ENCODE results near the gene CCDC8.
"Not testable (repeated sequence)": the region's sequence is repeated elsewhere in the genome, so short reads cannot be mapped to it uniquely, and the experiment has no call there.

CCDC8 gene, protein sequence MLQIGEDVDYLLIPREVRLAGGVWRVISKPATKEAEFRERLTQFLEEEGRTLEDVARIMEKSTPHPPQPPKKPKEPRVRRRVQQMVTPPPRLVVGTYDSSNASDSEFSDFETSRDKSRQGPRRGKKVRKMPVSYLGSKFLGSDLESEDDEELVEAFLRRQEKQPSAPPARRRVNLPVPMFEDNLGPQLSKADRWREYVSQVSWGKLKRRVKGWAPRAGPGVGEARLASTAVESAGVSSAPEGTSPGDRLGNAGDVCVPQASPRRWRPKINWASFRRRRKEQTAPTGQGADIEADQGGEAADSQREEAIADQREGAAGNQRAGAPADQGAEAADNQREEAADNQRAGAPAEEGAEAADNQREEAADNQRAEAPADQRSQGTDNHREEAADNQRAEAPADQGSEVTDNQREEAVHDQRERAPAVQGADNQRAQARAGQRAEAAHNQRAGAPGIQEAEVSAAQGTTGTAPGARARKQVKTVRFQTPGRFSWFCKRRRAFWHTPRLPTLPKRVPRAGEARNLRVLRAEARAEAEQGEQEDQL

DNA sequence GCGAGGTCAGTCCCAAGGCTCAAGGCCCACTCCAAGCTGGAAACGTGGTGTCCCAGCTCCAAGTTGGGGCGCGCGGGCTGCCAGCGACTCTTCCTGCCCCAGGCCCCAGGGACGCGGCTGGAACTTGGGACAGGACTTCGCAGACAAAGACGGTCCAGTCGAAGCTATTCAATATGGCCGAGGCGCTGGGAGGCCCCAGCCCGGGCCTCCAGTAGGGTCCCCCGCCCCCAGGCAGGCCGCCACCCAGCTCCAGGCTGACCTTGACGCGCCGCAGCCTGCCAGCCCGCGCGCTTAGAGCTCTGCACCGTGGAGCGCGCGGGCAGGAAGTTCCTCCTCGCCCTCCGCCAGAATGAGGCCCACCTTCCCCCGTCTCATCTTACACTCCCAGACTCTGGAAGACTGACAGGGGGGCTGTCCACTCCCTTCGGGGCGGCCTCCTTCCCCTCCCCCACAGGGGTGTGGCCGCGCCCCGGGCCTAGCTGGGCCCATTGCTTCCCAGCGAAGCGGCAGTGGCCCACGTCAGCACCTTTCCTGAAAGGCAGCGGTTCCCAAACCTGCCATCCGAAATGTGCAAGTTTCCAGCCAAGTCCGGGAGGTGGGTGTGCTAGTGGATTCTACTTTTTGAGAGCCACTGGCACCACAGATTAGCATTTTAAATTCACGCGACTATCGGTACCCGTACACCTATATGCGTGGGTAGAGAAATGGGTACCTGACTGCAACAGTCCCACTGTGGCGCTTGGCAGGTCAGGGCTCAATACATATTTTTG, at the start of gene CCDC8:
Gene CCDC8 (minus strand): TSS at position 303 of the 770 bp plus-strand sequence. CDS start 754 bp downstream, outside the sequence.
- DNase-seq (ENCODE audit: low read depth in 1 of 2, low spot score in 1 of 2), result no peak

DNA sequence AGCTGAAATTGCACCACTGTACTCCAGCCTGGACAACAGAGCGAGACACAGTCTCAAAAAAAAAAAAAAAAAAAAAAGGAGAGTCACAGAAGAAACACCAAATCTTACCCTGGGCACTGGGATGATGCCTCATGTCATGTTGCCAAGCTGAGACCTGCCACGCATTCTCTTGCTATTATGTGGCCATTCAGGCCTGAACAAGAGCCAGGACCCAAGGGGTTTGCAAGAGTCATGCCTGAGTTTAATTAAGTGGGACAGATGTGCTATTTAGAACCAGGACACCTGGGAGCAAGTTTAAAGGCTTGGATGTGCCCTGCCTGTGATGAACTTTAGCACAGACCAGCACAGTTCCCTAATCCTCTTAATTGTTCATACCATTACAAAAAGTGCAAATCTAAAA, 48.2 kb upstream of the CCDC8 start:
- DNase-seq (ENCODE audit: low read depth in 1 of 2, low spot score in 1 of 2), result no peak

DNA sequence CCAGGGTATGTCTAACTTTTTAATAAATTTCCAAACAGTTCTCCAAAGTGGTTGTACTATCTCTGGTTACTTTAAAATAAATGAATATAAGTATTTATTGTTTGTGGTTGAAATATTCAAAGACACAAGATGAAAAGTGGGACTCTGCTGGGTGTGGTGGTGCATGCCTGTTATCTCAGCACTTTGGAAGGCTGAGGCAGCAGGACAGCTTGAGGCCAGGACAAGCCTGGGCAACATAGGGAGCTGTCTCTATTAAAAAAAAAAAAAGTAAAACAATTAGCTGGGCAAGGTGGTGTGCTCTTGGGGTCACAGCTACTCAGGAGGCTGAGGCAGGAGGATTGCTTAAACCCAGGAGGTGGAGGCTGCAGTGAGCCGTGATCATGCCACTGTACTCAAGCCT, 47.6 kb upstream of the CCDC8 start:
- no peak for DNase-seq (ENCODE audit: low read depth in 1 of 2, low spot score in 1 of 2)

DNA sequence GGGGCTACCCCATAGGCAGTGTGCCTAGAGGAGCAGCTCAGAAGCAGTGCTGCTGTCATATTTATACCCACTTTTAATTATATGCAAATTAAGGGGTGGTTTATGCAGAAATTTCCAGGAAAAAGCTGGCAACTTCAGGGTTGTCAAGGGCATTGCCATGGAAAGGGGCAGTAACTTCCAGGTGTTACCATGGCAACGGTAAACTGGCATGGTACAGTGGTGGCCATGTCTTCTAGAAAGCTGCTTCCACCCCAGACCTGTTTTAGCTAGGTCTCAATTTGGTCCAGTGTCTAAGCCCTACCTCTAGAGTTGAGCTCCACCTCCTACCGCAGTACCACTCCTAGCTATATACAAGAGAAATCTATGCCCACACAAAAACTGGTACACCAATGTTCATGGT, 46.7 kb upstream of the CCDC8 start:
- no peak for DNase-seq (ENCODE audit: low read depth in 1 of 2, low spot score in 1 of 2)

DNA sequence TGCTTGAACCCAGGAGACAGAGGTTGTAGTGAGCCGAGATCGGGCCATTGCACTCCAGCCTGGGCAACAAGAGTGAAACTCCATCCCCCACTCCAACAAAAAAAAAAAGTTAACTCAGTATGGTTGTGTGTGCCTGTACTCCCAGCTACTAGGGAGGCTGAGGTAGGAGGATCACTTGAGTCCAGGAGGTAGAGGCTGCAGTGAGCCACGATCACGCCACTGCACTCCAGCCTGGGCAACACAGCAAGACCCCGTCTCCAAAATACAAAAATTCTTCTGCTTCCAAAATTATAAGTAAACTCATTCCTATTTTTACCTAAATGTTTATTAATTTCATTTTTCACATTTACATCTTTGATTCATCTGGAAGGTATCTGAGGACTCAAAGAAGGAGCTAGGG, 43.6 kb upstream of the CCDC8 start:
- DNase-seq (ENCODE audit: low read depth in 1 of 2, low spot score in 1 of 2), result no peak

DNA sequence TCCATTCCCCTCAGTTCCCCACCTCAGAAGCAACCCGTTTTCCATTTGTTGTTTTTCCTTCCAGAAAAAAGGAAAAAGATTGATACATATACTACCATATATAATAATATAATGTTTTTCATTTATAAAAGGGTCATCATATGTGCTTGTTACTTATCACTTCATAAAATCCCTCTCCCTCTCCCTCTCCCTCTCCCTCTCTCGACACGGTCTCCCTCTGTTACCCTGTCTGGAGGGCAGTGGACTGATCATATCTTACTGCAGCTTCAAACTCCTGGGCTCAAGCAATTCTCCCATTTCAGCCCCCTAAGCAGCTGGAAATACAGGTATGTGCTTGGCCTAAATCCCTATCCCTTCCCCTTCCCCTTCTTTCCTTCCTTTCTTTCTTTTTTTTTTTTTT, 40.9 kb upstream of the CCDC8 start:
- no peak for DNase-seq (ENCODE audit: low read depth in 1 of 2, low spot score in 1 of 2)

DNA sequence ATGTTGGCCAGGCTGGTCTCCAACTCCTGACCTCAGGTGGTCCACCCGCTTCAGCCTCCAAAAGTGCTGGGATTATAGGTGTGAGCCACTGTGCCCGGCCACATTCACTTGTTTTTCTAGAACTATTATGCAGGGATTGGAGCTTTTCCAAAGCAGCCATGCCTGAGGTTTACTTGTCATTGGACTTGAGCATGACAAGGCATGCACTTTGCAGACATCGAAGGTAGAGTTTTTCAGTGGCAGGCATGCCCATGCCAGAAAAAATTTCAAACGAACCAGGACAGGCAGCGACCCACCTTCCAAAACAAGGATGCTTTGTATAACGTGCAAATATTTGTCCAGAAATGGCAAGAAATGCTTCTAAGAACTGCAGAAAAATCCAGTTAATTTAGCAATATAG, 40.3 kb upstream of the CCDC8 start:
- no peak for DNase-seq (ENCODE audit: low read depth in 1 of 2, low spot score in 1 of 2)

DNA sequence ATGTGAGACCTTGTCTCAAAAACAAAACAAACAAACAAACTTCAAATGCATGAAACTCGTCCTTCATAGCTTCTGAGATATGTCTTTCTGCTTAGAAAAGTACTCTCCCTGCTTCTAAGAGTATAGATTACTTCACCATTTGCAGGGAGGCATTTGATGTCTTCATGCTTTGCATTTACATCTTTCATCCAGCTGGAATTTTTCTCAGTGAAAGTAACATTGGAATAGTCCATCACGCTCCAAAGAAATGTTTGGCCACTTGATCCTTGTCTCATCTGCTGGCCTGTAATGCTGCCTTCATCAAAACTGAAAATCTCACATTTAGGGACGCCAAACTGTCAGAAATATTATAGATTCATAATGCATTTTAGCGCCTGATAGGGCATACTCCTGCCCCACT, 38.8 kb upstream of the CCDC8 start:
- DNase-seq (ENCODE audit: low read depth in 1 of 2, low spot score in 1 of 2), result no peak

DNA sequence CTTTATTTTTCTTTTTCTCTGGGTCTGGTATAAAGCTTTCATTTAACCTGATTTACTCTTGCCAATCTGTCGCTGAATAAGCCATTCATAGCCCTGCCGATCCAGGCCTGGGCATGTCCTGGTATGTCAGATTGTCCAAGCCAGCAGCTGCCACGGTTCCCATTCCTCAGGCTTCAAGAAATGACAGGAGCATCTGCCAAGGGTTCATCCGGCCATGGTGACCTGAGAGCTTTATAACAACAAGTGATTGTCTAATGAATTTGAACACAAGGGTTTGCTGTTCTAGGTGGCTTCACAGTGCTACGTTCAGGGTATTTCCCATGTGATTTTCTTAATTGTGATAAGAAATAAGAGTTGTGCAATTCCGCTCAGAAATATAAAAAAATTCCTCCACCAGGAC, 38.0 kb upstream of the CCDC8 start:
- DNase-seq (ENCODE audit: low read depth in 1 of 2, low spot score in 1 of 2), result no peak

DNA sequence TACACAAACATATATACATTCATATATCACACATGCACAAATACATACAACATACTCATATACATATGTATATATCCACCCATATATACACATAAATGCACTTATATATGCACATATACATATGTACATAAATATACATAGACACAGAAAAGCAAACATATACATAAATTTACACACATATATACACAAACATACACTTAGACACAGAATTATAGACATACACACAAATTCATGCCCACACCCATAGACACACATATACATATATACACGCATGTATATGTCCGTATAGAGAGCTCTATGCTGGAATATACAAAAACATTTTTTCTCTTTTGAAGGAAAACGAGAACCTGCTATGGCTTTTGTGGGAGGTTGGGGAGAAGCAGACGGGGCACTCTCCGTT, 37.4 kb upstream of the CCDC8 start:
- DNase-seq (ENCODE audit: low read depth in 1 of 2, low spot score in 1 of 2), result no peak

DNA sequence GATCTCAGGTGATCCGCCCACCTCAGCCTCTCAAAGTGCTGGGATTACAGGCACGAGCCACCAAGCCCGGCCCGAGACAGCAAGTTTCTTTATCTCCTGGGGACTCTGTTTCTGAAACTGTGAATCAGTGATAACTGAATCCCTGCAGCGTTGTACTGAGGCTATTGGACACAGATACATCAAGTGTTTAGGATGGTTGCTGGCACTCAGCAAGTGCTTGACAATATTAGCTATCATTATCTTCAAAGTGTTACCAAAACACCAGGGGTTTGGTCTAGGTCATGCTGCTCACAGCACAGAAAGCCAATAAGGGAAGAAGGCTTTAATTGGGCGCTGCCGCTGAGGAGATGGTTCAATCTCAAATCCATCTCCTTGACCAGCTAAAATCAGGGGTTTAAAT, 35.9 kb upstream of the CCDC8 start:
- no peak for DNase-seq (ENCODE audit: low read depth in 1 of 2, low spot score in 1 of 2)

DNA sequence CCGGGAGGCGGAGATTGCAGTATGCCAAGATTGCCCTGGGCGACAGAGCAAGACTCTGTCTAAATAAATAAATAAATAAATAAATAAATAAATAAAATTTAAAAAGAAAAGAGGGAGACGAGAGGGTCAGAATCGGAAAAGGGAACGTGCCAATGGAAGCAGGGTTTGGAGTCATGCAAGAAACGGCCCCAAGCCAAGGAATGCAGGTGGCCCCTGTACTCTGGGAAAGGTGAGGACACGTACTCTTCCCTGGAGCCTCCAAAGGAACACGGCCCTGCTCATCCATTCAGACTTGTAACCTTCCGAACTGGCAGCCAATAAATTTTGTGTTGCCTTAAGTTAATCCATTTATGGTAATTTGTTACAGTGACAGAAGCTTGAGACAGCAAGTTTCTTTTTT, 35.2 kb upstream of the CCDC8 start:
- DNase-seq (ENCODE audit: low read depth in 1 of 2, low spot score in 1 of 2), result no peak

DNA sequence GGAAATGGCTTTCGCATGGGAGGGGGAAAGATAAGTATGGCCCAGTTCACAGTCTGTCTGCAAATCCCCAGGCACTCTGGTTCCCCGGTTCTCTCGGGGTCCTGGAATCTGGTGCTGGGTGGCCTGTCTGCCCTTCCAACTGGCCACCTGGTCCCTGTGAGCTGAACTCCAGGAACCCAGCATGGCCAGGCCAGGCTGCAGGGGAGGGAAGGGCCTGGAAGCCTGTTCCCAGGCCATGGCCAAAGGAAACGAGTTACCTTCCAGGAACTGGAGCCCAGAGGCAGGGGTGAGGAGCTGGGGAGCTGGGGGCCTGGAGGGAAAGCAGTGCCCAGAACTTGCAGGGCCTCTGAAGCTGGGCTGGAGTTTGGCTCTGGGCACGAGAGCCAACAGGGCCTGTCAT, 34.5 kb upstream of the CCDC8 start:
- no peak for DNase-seq (ENCODE audit: low read depth in 1 of 2, low spot score in 1 of 2)

DNA sequence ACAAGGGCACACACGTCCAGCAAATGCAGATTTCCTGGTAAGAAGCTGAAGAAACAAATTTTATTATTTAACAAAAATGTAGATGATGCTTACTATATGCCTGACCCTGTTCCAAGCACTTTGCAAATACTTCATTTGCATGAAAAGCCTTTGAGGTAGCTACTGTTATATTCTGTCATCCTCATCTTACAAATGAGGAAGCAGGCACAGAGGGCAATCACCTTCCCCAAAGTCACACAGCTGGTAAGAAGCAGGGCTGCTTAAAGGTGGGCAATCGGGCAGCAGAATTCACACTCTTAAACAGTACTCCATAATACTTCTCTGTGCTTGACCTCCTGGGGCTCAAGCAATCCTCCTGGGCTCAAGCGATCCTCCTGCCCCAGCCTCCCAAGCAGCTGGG, 33.6 kb upstream of the CCDC8 start:
- no peak for DNase-seq (ENCODE audit: low read depth in 1 of 2, low spot score in 1 of 2)

DNA sequence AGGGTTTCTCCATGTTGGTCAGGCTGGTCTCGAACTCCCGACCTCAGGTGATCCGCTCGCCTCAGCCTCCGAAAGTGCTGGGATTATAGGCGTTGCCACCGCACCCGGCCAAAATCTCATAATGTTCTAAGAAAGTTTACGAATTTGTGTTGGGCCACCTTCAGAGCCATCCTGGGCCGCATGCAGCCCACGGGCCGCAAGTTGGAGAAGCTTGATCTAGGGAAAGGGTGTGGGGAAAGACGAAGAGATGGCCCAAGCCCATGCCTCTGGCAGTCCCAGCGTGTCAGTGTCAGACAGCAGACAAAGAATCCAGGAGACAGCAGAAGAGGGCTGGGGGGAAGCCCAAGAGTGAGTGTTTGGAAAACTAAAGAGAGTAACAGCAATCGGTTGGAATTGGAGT, 32.7 kb upstream of the CCDC8 start:
- no peak for DNase-seq (ENCODE audit: low read depth in 1 of 2, low spot score in 1 of 2)

DNA sequence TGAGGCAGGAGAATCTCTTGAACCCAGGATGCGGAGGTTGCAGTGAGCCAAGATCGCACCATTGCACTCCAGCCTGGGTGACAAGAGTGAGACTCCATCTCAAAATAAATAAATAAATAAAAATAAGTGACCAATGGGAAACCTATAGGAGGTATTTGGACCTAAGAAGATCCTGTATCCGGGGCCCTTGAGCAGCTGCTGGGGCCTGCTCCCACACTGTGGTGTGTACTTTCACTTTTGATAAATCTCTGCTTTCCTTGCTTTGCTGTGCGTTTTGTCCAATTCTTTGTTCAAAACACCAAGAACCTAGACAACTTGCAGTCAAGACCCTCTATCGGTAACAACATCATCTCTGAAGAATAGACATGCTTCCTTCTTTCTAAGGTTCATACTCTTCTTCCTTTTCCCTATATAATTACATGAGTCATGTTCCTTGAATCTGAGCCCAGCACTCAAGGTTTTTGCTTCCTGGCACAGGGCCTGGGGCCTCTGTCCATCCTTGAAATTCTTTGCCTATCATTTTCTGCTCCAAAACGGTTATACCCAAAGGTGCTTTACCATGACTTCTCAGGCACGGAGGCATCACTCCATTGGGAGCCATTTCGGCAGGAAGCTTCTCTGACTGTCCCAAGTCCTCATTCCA, 29.6 kb upstream of the CCDC8 start:
- no peak for DNase-seq (ENCODE audit: low read depth in 1 of 2, low spot score in 1 of 2)

DNA sequence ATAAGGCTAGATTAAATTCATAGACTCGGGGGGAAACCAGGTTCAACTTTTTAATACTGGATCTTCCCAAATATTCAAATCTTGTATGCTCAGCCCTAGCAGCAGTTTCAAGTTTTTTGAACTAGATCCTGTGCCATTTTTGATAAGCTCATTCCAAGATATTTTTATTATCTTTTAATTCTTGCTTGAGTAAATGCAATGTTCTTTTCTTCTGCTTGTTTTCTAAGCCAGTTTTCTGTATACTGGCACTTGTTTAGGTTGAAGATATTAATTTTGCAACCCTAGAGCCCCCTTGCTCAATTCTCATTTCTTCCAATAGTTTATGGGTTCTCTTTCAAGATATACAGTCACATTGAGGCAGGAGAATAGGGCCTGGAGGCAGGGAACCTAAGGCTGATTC, 28.5 kb upstream of the CCDC8 start:
- no peak for DNase-seq (ENCODE audit: low read depth in 1 of 2, low spot score in 1 of 2)

DNA sequence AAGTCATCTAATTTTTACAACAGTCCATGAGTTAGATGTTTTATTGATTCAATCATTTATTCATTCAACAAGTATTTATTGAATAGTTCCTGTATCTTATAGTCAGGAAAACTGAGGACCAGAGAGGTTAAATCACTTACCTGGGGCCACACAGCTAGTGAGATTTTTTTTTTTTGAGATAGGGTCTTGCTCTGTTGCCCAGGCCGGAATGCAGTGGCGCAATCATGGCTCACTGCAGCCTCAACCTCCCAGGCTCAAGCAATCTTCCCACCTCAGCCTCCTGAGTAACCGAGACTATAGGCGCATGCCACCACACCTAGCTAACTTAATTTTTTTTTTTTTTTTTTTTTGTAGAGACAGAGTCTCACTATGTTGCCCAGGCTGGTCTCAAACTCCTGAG, 22.3 kb upstream of the CCDC8 start:
- DNase-seq (ENCODE audit: low read depth in 1 of 2, low spot score in 1 of 2), result not testable (repeated sequence)

DNA sequence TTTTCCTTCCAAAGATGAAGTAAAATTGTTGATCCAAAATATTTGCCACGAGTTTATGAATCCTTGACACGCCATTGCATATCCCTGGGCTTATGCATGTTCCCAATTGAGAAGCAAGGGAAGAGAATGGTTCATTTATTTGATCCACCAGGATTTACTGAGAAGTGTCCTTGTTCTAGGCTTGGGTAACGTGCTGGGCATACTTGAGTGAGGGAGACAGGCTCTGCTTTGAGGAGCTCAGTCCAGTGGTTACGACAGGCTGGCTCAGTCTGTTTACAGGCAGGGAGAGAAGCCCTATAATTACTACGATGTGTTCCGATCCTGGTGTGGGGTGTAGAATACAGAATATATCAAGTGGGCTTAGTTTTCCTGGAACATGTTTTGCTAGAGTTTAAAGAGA, 21.6 kb upstream of the CCDC8 start:
- no peak for DNase-seq (ENCODE audit: low read depth in 1 of 2, low spot score in 1 of 2)

DNA sequence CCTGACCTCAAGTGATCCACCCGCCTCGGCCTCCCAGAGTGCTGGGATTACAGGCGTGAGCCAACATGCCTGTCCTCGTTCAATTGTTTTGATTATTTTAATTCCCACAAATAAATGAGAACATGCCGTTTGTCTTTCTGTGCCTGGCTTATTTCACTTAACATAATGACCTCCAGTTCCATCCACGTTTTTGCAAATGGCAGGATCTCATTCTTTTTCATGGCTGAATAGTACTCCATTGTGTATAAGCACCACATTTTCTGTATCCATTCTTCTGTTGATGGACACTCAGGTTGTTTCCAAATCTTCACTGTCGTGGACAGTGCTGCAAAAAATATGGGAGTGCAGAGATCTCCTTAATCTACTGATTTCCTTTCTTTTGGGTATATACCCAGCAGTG, 20.1 kb upstream of the CCDC8 start:
- DNase-seq (ENCODE audit: low read depth in 1 of 2, low spot score in 1 of 2), result not testable (repeated sequence)

DNA sequence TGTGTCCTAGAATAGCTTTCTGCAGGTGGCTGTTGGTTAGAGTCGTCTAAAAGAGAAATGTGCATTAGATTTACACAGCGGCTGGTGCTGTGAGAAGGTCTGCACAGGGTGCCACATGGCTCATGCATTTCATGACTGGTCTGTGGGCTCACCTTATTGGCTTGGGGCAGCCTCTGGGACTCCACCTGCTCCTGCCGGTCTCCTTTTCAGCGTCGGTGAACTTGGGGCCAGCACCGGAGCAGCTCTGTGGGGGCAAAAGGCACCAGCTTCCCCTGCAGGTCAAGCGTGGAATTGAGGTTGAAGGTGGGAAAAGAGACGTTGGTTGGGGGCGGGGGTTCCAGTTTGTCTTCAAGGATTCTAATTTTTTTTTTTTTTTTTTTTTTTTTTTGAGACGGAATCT, 18.5 kb upstream of the CCDC8 start:
- DNase-seq (ENCODE audit: low read depth in 1 of 2, low spot score in 1 of 2), result no peak

DNA sequence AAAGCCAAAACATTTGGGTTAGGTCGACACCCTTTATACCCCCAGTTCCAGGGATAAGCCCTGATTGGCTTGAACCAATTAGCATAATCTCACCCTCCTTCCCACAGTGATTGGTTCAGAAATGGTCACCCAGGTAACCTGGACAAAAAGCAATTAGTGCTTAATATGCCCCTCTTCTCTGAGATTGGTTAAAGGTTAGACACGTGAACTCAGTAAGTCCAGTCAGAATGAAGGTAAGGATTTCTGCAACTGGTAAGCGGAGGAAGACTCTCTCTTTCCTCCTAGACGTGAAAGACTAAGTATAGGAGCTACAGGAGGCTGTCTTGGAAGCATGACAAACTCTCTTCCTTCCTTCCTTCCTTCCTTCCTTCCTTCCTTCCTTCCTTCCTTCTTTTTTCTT, 16.6 kb upstream of the CCDC8 start:
- no peak for DNase-seq (ENCODE audit: low read depth in 1 of 2, low spot score in 1 of 2)

Measured in stimulated activated CD4-positive, alpha-beta T cell treated with anti-CD3 and anti-CD28 coated beads, Interleukin-15, amount 100 ng/mL, for 1 hour (primary cell).